Hepatocyte (in vitro differentiated cells): ENCODE results near the gene MPP3. TPM values are rescaled to one million over a fixed set of nuclear protein-coding genes. Genes with fewer than 3 reads are reported as not detected.

Experiments used
- DNase-seq: peaks from one replicate; pipeline ENCODE4 v3.0.0-alpha.2; 2016; ENCODE audit warnings: low spot score
- H2AFZ ChIP-seq: fragments of 200-600 bp; sonication (generic); 2 replicates; pipeline ENCODE4 v1.6.0; 2016; ENCODE audit warnings: antibody characterized with exemption, mild to moderate bottlenecking
- H3K27ac ChIP-seq: fragments of 200-600 bp; sonication (generic); 2 replicates; pipeline ENCODE4 v1.5.1; 2016; ENCODE audit warnings: mild to moderate bottlenecking
- H3K27me3 ChIP-seq: fragments of 200-600 bp; sonication (generic); 2 replicates; pipeline ENCODE4 v1.6.1; 2016
- H3K36me3 ChIP-seq: fragments of 200-600 bp; sonication (generic); replicated peaks from 2 replicates; pipeline ENCODE4 v1.5.1; 2016; ENCODE audit warnings: low read depth; ENCODE audit not compliant: insufficient read depth
- H3K4me1 ChIP-seq: fragments of 200-600 bp; sonication (generic); 2 replicates; pipeline ENCODE4 v1.5.1; 2016; ENCODE audit warnings: mild to moderate bottlenecking, moderate library complexity; ENCODE audit not compliant: insufficient read depth
- H3K4me2 ChIP-seq: fragments of 200-600 bp; sonication (generic); 2 replicates; pipeline ENCODE4 v1.6.0; 2016
- H3K4me3 ChIP-seq: fragments of 200-600 bp; sonication (generic); 2 replicates; pipeline ENCODE4 v1.5.1; 2016; ENCODE audit warnings: mild to moderate bottlenecking
- H3K79me2 ChIP-seq: fragments of 200-600 bp; sonication (generic); 2 replicates; pipeline ENCODE4 v1.6.0; 2017; ENCODE audit warnings: mild to moderate bottlenecking
- H3K9me2 ChIP-seq: fragments of 200-600 bp; sonication (generic); replicated peaks from 2 replicates; pipeline ENCODE4 v1.6.0; 2017; ENCODE audit warnings: mild to moderate bottlenecking; ENCODE audit not compliant: insufficient read depth
- H3K9me3 ChIP-seq: fragments of 200-600 bp; sonication (generic); 2 replicates; pipeline ENCODE4 v1.5.1; 2016; ENCODE audit warnings: low read depth, mild to moderate bottlenecking
- H4K20me1 ChIP-seq: fragments of 200-600 bp; sonication (generic); 2 replicates; pipeline ENCODE4 v1.6.0; 2016; ENCODE audit warnings: mild to moderate bottlenecking; ENCODE audit not compliant: insufficient read depth, poor library complexity, severe bottlenecking
- EZH2 ChIP-seq: fragments of 200-600 bp; sonication (generic); IDR thresholded peaks from 2 replicates; pipeline ENCODE4 v1.6.1; 2016; ENCODE audit warnings: antibody characterized with exemption, mild to moderate bottlenecking, borderline replicate concordance
- EZH2phosphoT487 ChIP-seq: fragments of 200-600 bp; sonication (generic); IDR thresholded peaks from one replicate; pipeline ENCODE4 v1.6.1; 2018; ENCODE audit warnings: antibody characterized with exemption, mild to moderate bottlenecking, low read depth, moderate library complexity; ENCODE audit not compliant: unreplicated experiment, severe bottlenecking
- WGBS: methylation state at CpG from one replicate; pipeline ENCODE4 v1.1.6; 2016; ENCODE audit warnings: low lambda C conversion rate; ENCODE audit errors: missing lambda C conversion rate; 5-methylcytosine and 5-hydroxymethylcytosine counted together
- polyA plus RNA-seq: library from polyadenylated mRNA; unstranded; fragments of >200 nt; fragmentation: Nextera tagmentation; extraction: Ambion mirVana; gene quantifications from 2 replicates; pipeline ENCODE4 v1.2.1, GENCODE V29; 2016
- total RNA-seq: library from RNA; depleted of rRNA; stranded (reverse); fragments of >200 nt; gene quantifications from 2 replicates; pipeline ENCODE4 v1.2.3, GENCODE V29; 2014
- TF ChIP-seq, protein P1 (sequence below): fragments of 200-600 bp; sonication (generic); IDR thresholded peaks from 2 replicates; pipeline ENCODE4 v1.5.1; 2016; ENCODE audit warnings: antibody characterized with exemption, mild to moderate bottlenecking; ENCODE audit not compliant: poor library complexity

Gene MPP3
- total and polyA plus RNA-seq, 2 experiments from 2014 or later = 3.2 to 5.1 TPM

- no peak overlapping the region for H3K4me3 ChIP-seq
- no peaks in the 10 kb centered on the region for H3K9me3 ChIP-seq
- H2AFZ ChIP-seq = no peak overlapping the region
- no peaks in the 10 kb centered on the region for H3K79me2 ChIP-seq
- no peak overlapping the region for H3K27ac ChIP-seq
- H3K36me3 ChIP-seq = no peaks in the 10 kb centered on the region
- DNase-seq = no peak
- 78% methylated on average over 3 of the region's 3 CpGs for WGBS
- no peaks in the 10 kb centered on the region for H4K20me1 ChIP-seq
- H3K9me2 ChIP-seq = no peaks in the 10 kb centered on the region
- H3K4me2 ChIP-seq = no peak overlapping the region
- TF ChIP-seq, protein P1, sequence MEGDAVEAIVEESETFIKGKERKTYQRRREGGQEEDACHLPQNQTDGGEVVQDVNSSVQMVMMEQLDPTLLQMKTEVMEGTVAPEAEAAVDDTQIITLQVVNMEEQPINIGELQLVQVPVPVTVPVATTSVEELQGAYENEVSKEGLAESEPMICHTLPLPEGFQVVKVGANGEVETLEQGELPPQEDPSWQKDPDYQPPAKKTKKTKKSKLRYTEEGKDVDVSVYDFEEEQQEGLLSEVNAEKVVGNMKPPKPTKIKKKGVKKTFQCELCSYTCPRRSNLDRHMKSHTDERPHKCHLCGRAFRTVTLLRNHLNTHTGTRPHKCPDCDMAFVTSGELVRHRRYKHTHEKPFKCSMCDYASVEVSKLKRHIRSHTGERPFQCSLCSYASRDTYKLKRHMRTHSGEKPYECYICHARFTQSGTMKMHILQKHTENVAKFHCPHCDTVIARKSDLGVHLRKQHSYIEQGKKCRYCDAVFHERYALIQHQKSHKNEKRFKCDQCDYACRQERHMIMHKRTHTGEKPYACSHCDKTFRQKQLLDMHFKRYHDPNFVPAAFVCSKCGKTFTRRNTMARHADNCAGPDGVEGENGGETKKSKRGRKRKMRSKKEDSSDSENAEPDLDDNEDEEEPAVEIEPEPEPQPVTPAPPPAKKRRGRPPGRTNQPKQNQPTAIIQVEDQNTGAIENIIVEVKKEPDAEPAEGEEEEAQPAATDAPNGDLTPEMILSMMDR = no peak
- TF ChIP-seq EZH2 (no peak), EZH2phosphoT487 (no peak)
- no peaks in the 10 kb centered on the region for H3K4me1 ChIP-seq
- peaks cover 4% of the 10 kb centered on the region for H3K27me3 ChIP-seq
Measured at GRCh38 chr17:43856141-43856540, 23.2 kb upstream of the MPP3 start.

DNA sequence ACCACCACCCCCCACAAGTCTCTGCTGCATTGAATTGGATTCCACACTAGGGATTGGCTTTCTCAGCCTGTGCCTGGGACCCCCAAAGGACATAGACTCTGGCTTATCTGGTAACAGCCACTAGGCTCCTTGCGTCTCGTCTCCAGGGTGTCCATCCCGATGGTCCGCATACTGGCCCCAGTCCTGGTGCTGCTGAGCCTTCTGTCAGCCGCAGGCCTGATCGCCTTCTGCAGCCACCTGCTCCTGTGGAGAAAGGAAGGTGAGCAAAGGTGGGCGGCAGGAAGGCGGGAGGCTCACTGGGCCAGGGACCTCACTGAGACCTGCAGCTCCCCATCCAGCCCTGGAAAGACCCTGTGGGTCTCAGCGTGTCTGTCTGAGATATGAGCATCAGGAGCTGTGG, 22.1 kb upstream of the MPP3 start:
- H4K20me1 ChIP-seq = no peaks in the 10 kb centered on the region
- TF ChIP-seq, protein P1 = no peak
- TF ChIP-seq EZH2phosphoT487 (no peak), EZH2 (no peak)
- no peaks in the 10 kb centered on the region for H3K79me2 ChIP-seq
- DNase-seq = no peak
- peaks cover 4% of the 10 kb centered on the region for H3K27me3 ChIP-seq
- H3K36me3 ChIP-seq = no peaks in the 10 kb centered on the region
- H2AFZ ChIP-seq = no peak overlapping the region
- no peaks in the 10 kb centered on the region for H3K9me3 ChIP-seq
- no peaks in the 10 kb centered on the region for H3K4me1 ChIP-seq
- H3K9me2 ChIP-seq = no peaks in the 10 kb centered on the region
- H3K4me2 ChIP-seq = no peak overlapping the region
- no peak overlapping the region for H3K27ac ChIP-seq
- 87% methylated on average over 9 of the region's 9 CpGs for WGBS
- H3K4me3 ChIP-seq = no peak overlapping the region

DNA sequence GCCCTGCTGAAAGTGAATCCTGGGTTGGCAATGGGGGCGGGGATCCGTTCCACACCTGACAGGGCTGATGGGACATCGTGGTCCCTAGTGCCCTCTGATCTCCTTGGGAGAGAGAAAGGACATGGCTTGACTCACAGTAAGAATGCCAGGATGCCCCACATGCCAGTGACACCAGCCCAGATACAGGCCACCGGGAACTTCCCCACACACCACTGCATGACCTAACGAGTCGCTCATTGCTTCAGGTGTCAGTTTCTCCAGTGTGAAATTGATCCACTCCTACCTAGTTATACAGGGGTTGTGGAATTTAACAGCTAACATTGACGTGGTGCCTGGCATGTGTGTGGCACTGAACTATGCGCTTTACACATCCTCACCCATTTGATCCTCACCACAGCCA, 21.6 kb upstream of the MPP3 start:
- Histone ChIP-seq H3K4me1 (no peaks in the 10 kb centered on the region), H4K20me1 (no peaks in the 10 kb centered on the region), H3K4me3 (no peak overlapping the region), H3K9me3 (no peaks in the 10 kb centered on the region), H3K4me2 (no peak overlapping the region), H3K27ac (no peak overlapping the region), H3K27me3 (peaks cover 4% of the 10 kb centered on the region), H2AFZ (no peak overlapping the region), H3K36me3 (no peaks in the 10 kb centered on the region), H3K79me2 (no peaks in the 10 kb centered on the region), H3K9me2 (no peaks in the 10 kb centered on the region)
- TF ChIP-seq EZH2phosphoT487 = no peak
- TF ChIP-seq, protein P1 = no peak
- TF ChIP-seq EZH2 = no peak
- DNase-seq = no peak
- WGBS = 77% methylated on average over 8 of the region's 8 CpGs

- no peaks in the 10 kb centered on the region for H3K4me1 ChIP-seq
- no peak overlapping the region for H3K4me2 ChIP-seq
- WGBS = 89% methylated on average over 7 of the region's 7 CpGs
- TF ChIP-seq EZH2 (no peak), EZH2phosphoT487 (no peak)
- TF ChIP-seq, protein P1 = no peak
- H4K20me1 ChIP-seq = no peaks in the 10 kb centered on the region
- H3K27ac ChIP-seq = no peak overlapping the region
- H3K9me3 ChIP-seq = no peaks in the 10 kb centered on the region
- H3K27me3 ChIP-seq = peaks cover 4% of the 10 kb centered on the region
- no peak overlapping the region for H2AFZ ChIP-seq
- no peaks in the 10 kb centered on the region for H3K79me2 ChIP-seq
- DNase-seq = no peak
- H3K4me3 ChIP-seq = no peak overlapping the region
- H3K36me3 ChIP-seq = no peaks in the 10 kb centered on the region
- no peaks in the 10 kb centered on the region for H3K9me2 ChIP-seq
Measured at GRCh38 chr17:43853546-43853945, 20.6 kb upstream of the MPP3 start.
